SH-SY5Y (cell line): ENCODE results near the gene RIT2.

Source experiments
- GATA2 ChIP-seq: IDR thresholded peaks from 2 replicates; pipeline ENCODE4 v1.6.1; 2011; ENCODE audit warnings: mild to moderate bottlenecking, low read depth, low read length
- GATA3 ChIP-seq: IDR thresholded peaks from 2 replicates; pipeline ENCODE4 v1.6.1; 2011; ENCODE audit warnings: low read depth, mild to moderate bottlenecking, low read length, moderate library complexity

GRCh38 chr18:43160509-43160908 lies 45.0 kb upstream of the RIT2 start:
- TF ChIP-seq GATA2: no peak
- no peak for TF ChIP-seq GATA3
